ENCODE measurements around the gene ISL2.

The ISL2 gene

GRCh38 chr15:76368122-76368621 lies 31.6 kb downstream of the ISL2 start:
- Histone ChIP-seq H4K20me1 (ENCODE audit: insufficient read depth, low read length, poor library complexity, severe bottlenecking) (no peaks in the 10 kb centered on the region), H2AFZ (ENCODE audit: low read length) (no peak overlapping the region), H3K4me3 (ENCODE audit: low read length, poor library complexity, severe bottlenecking) (no peak overlapping the region), H3K4me2 (ENCODE audit: low read depth, low read length, poor library complexity, severe bottlenecking) (no peak overlapping the region), H3K4me1 (ENCODE audit: insufficient read depth, low read length, poor library complexity, severe bottlenecking) (no peaks in the 10 kb centered on the region), H3F3A (ENCODE audit: low read depth) (no peaks in the 10 kb centered on the region), H3K9ac (ENCODE audit: low read depth, low read length, poor library complexity, severe bottlenecking) (no peak overlapping the region), H3K36me3 (ENCODE audit: insufficient read depth, low read length) (no peaks in the 10 kb centered on the region), H3K9me3 (ENCODE audit: insufficient read depth, low read depth, low read length) (no peaks in the 10 kb centered on the region), H3K9me2 (replicated peaks; ENCODE audit: low read depth, low read length) (no peaks in the 10 kb centered on the region), H3K27me3 (ENCODE audit: insufficient read depth, low read length, poor library complexity, severe bottlenecking) (no peaks in the 10 kb centered on the region), H3K79me2 (ENCODE audit: insufficient read depth, low read length) (no peaks in the 10 kb centered on the region)
- TF ChIP-seq CTCF (conservative IDR thresholded peaks at IDR 0.05; ENCODE audit: low read length), result no peak
- no peak for TF ChIP-seq EZH2phosphoT487 (IDR thresholded peaks at IDR 0.05; ENCODE audit: borderline replicate concordance)

DNA sequence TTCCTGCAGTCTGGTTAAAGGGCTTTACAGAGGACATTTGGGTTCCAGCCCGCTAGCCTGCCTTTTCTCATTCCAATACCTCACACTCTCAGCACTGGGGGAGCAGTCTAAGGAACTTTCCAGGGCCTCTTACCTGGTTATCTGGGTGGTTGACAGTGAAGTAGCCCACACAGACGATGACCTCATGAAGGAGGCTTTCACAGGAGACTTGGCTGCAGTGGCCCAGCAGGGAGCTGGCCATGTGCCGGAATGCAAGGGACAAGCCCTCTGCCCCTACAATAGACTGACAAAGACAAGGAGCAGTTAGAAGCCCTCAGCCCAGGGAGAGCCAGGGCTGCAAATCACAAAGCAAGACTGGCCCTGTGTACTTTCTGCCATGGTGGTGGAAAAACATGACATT lies 39.5 kb downstream of the ISL2 start:
- Histone ChIP-seq H3K4me3 (ENCODE audit: low read length, poor library complexity, severe bottlenecking) (no peak overlapping the region), H3K4me1 (ENCODE audit: insufficient read depth, low read length, poor library complexity, severe bottlenecking) (peaks cover 10% of the 10 kb centered on the region), H3K4me2 (ENCODE audit: low read depth, low read length, poor library complexity, severe bottlenecking) (no peak overlapping the region), H3K36me3 (ENCODE audit: insufficient read depth, low read length) (no peaks in the 10 kb centered on the region), H2AFZ (ENCODE audit: low read length) (no peak overlapping the region), H3K9me3 (ENCODE audit: insufficient read depth, low read depth, low read length) (no peaks in the 10 kb centered on the region), H3K9ac (ENCODE audit: low read depth, low read length, poor library complexity, severe bottlenecking) (no peak overlapping the region), H3K27me3 (ENCODE audit: insufficient read depth, low read length, poor library complexity, severe bottlenecking) (no peaks in the 10 kb centered on the region), H3F3A (ENCODE audit: low read depth) (no peaks in the 10 kb centered on the region), H3K79me2 (ENCODE audit: insufficient read depth, low read length) (no peaks in the 10 kb centered on the region), H4K20me1 (ENCODE audit: insufficient read depth, low read length, poor library complexity, severe bottlenecking) (no peaks in the 10 kb centered on the region), H3K9me2 (replicated peaks; ENCODE audit: low read depth, low read length) (no peaks in the 10 kb centered on the region)
- no peak for TF ChIP-seq CTCF (conservative IDR thresholded peaks at IDR 0.05; ENCODE audit: low read length)
- no peak for TF ChIP-seq EZH2phosphoT487 (IDR thresholded peaks at IDR 0.05; ENCODE audit: borderline replicate concordance)

GRCh38 chr15:76376816-76377215 lies 40.2 kb downstream of the ISL2 start:
- no peaks in the 10 kb centered on the region for H3K36me3 ChIP-seq (ENCODE audit: insufficient read depth, low read length)
- no peaks in the 10 kb centered on the region for H3K9me3 ChIP-seq (ENCODE audit: insufficient read depth, low read depth, low read length)
- H2AFZ ChIP-seq (ENCODE audit: low read length), result no peak overlapping the region
- H3K4me3 ChIP-seq (ENCODE audit: low read length, poor library complexity, severe bottlenecking), result no peak overlapping the region
- H3K79me2 ChIP-seq (ENCODE audit: insufficient read depth, low read length), result no peaks in the 10 kb centered on the region
- no peak overlapping the region for H3K4me2 ChIP-seq (ENCODE audit: low read depth, low read length, poor library complexity, severe bottlenecking)
- no peak overlapping the region for H3K9ac ChIP-seq (ENCODE audit: low read depth, low read length, poor library complexity, severe bottlenecking)
- H3K9me2 ChIP-seq (replicated peaks; ENCODE audit: low read depth, low read length), result no peaks in the 10 kb centered on the region
- TF ChIP-seq EZH2phosphoT487 (IDR thresholded peaks at IDR 0.05; ENCODE audit: borderline replicate concordance) (no peak), CTCF (conservative IDR thresholded peaks at IDR 0.05; ENCODE audit: low read length) (no peak)
- no peaks in the 10 kb centered on the region for H4K20me1 ChIP-seq (ENCODE audit: insufficient read depth, low read length, poor library complexity, severe bottlenecking)
- H3K27me3 ChIP-seq (ENCODE audit: insufficient read depth, low read length, poor library complexity, severe bottlenecking), result no peaks in the 10 kb centered on the region
- peaks cover 10% of the 10 kb centered on the region for H3K4me1 ChIP-seq (ENCODE audit: insufficient read depth, low read length, poor library complexity, severe bottlenecking)
- H3F3A ChIP-seq (ENCODE audit: low read depth), result no peaks in the 10 kb centered on the region
